ENCODE measurements around the gene LBHD2. TPM values are rescaled to one million over a fixed set of nuclear protein-coding genes. Genes with fewer than 3 reads are reported as not detected.

Gene LBHD2
- total RNA-seq, 1 donor = not detected

DNA sequence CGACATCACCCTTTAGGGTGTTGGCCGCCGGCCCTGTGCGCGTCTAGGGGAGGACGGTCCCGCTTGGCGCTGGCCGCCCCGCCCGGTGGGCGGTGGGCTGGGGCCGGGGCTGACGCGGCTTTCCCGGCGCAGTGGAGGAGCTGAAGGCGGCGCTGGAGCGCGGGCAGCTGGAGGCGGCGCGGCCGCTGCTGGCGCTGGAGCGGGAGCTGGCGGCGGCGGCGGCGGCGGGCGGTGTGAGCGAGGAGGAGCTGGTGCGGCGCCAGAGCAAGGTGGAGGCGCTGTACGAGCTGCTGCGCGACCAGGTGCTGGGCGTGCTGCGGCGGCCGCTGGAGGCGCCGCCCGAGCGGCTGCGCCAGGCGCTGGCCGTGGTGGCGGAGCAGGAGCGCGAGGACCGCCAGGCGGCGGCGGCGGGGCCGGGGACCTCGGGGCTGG, 42.9 kb downstream of the LBHD2 start:
- no peak for DNase-seq (ENCODE audit: low read depth)
- H3K4me3 ChIP-seq (ENCODE audit: low read depth, low read length) = peak overlapping the region; percentile 50
- TF ChIP-seq, protein P1, sequence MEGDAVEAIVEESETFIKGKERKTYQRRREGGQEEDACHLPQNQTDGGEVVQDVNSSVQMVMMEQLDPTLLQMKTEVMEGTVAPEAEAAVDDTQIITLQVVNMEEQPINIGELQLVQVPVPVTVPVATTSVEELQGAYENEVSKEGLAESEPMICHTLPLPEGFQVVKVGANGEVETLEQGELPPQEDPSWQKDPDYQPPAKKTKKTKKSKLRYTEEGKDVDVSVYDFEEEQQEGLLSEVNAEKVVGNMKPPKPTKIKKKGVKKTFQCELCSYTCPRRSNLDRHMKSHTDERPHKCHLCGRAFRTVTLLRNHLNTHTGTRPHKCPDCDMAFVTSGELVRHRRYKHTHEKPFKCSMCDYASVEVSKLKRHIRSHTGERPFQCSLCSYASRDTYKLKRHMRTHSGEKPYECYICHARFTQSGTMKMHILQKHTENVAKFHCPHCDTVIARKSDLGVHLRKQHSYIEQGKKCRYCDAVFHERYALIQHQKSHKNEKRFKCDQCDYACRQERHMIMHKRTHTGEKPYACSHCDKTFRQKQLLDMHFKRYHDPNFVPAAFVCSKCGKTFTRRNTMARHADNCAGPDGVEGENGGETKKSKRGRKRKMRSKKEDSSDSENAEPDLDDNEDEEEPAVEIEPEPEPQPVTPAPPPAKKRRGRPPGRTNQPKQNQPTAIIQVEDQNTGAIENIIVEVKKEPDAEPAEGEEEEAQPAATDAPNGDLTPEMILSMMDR (IDR thresholded peaks at IDR 0.05; ENCODE audit: insufficient read depth, low read length) = no peak

DNA sequence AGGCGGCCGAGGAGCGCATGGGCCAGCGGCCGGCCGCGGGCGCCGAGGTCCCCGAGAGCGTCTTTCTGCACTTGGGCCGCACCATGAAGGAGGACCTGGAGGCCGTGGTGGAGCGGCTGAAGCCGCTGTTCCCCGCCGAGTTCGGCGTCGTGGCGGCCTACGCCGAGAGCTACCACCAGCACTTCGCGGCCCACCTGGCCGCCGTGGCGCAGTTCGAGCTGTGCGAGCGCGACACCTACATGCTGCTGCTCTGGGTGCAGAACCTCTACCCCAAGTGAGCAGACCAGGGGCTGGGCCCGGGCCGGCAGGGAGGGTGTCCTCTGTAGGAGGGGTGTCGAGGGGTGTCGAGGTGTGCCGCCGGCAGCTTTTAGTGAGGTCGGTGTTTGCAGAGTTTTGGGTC, 43.3 kb downstream of the LBHD2 start:
- no peak for DNase-seq (ENCODE audit: low read depth)
- TF ChIP-seq, protein P1 (IDR thresholded peaks at IDR 0.05; ENCODE audit: insufficient read depth, low read length) = no peak
- peak overlapping the region; percentile 22 for H3K4me3 ChIP-seq (ENCODE audit: low read depth, low read length)

DNA sequence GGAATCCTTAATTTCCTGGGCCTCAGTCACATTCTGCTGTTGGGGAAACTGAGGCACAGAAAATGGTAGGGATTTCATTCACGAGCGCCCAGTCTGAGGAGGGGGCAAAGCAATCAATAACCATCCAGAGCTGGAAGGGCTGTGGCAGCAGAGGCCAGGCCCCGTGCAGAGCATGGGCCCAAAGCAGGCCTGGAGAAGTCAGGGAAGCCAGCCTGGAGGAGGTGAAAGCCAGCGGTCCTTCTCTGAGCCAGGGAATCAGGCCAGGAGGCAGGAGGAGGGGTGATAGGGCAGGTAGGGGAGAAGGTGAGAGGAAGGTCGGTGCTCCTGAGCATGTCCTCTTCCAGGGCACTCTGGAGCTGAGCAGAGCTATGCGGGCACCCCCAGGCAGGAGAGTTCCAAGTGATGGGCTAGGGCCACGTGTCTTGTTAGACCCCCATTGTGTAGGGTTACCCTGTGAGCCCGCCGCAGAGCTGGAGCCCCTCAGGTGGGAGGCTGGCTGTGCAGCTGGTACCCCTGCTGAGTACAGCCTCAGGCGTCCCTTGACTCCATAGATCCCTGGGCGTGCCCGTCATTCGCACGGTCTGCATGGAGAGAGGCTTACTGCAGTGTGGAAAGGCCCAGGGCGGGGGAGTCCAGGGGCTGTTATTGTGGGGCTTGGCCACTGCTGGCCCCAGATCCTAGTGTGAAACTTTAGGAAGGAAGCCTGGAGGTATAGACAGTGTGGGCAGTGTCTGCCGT, 44.0 kb downstream of the LBHD2 start:
- TF ChIP-seq, protein P1 (IDR thresholded peaks at IDR 0.05; ENCODE audit: insufficient read depth, low read length) = no peak
- DNase-seq (ENCODE audit: low read depth) = no peak
- H3K4me3 ChIP-seq (ENCODE audit: low read depth, low read length) = no peak overlapping the region

DNA sequence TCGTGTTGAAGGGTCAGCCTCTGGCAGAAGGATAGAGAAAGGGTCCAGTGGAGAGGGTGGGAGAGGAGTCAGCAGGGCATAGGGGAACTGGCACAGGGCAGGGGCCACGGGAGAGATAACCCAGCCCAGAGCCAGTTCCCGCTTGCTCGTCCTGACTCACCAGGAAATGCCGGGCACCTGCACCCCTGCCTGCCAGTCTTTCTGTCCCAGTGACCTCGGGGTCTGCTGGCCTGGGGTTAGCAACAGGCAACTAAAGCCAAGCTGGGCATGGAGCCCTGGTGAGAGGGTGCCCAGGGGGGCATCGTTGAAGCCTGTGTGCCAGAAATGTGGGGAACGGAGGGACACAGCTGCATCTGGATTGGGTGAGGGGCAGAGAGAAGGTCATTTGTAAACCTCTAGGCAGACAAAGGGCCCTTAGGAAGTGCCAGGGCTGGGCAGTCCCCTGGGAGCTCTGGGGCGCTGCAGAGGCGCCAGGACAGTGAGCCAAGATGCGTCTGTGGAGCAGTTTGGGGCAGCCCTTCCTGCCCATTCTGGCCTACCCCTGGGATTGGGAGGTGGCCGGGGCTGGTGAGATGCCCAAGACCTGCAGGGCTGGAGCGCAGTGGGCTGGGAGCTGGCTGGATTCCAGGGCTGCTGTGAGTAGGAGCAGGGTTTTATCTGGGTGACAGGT, 44.8 kb downstream of the LBHD2 start:
- no peak for DNase-seq (ENCODE audit: low read depth)
- TF ChIP-seq, protein P1 (IDR thresholded peaks at IDR 0.05; ENCODE audit: insufficient read depth, low read length) = no peak
- H3K4me3 ChIP-seq (ENCODE audit: low read depth, low read length) = no peak overlapping the region

DNA sequence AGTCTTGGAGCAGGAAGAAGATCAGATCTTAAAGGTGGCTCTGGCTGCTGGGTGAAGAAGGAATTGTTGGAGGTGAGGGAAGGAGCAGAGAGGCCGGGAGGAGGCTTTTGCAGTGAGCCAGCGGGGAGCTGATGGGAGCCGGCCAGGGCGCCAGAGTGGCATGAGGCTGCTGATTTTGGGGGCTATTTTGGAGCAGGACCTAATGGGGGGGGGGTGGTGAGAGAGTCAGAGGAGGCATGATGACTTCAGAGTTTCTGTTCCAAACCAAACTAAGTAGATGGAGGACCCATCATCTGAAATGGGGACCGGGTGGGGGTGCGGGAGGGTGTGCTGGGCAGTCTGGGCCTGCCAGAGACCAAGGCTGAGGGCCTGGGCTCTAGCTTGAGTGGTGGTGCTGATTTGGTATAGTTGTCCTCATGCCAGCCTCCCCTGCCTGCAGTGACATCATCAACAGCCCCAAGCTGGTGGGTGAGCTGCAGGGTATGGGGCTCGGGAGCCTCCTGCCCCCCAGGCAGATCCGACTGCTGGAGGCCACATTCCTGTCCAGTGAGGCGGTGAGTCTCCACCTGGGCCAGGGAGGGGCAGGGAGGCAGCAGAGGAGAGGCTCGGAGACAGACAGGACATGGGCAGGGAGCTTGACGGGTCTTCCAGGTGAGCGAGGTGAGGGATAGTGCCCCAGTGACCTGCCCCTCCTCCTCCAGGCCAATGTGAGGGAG, 45.4 kb downstream of the LBHD2 start:
- TF ChIP-seq, protein P1 (IDR thresholded peaks at IDR 0.05; ENCODE audit: insufficient read depth, low read length) = no peak
- H3K4me3 ChIP-seq (ENCODE audit: low read depth, low read length) = no peak overlapping the region
- DNase-seq (ENCODE audit: low read depth) = no peak

DNA sequence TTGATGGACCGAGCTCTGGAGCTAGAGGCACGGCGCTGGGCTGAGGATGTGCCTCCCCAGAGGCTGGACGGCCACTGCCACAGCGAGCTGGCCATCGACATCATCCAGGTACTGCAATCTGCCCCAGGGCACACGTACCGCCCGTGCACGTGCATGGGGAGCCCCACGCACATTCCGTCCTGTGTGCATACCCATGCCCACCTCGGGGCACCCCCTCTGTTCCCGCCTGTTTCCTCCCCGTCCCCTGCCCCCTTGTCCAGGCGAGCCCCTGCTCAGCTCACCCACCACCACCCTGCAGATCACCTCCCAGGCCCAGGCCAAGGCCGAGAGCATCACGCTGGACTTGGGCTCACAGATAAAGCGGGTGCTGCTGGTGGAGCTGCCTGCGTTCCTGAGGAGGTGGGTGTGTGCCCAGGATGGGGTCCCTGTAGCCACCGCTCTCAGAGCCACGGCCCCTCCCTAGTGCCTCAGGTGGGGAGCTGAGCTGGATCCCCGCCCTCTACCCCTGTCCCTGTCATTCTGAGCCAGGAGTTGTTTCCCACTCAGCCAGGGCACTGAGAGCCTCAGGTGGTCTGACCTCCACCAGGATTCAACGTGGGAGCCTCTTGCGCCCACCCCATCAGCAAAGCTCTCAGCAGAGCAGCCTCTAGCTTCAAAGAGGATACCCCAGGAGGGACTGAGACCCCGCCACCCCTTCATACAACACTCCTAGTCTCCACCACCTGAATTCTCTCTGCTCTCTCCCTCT, 46.2 kb downstream of the LBHD2 start:
- TF ChIP-seq, protein P1 (IDR thresholded peaks at IDR 0.05; ENCODE audit: insufficient read depth, low read length) = no peak
- H3K4me3 ChIP-seq (ENCODE audit: low read depth, low read length) = no peak overlapping the region
- DNase-seq (ENCODE audit: low read depth) = no peak

Measured in fibroblast of the aortic adventitia (primary cell).